Endodermal cell (in vitro differentiated cells): ENCODE results near the gene DARS1. TPM values are rescaled to one million over a fixed set of nuclear protein-coding genes. Genes with fewer than 3 reads are reported as not detected.
A peak's percentile ranks its signal among the peaks of the same experiment; 100 is the strongest.

ENCODE experiments used
- DNase-seq: peaks from one replicate; pipeline ENCODE4 v3.0.0-alpha.2; 2017
- H3K27ac ChIP-seq: 2 replicates; pipeline ENCODE4 v1.5.1; 2013; ENCODE audit warnings: mild to moderate bottlenecking, low read depth, low read length, moderate library complexity
- H3K27me3 ChIP-seq: 2 replicates; pipeline ENCODE4 v1.6.1; 2013; ENCODE audit warnings: mild to moderate bottlenecking, low read length, moderate library complexity; ENCODE audit not compliant: insufficient read depth, control insufficient read depth, poor library complexity, severe bottlenecking
- H3K36me3 ChIP-seq: 2 replicates; pipeline ENCODE4 v1.7.0; 2013; ENCODE audit warnings: mild to moderate bottlenecking, low read length, moderate library complexity; ENCODE audit not compliant: control insufficient read depth, insufficient read depth
- H3K4me1 ChIP-seq: one replicate; pipeline ENCODE4 v1.7.0; 2013; ENCODE audit warnings: low read length; ENCODE audit not compliant: control insufficient read depth, insufficient read depth
- H3K4me3 ChIP-seq: 2 replicates; pipeline ENCODE4 v1.5.1; 2013; ENCODE audit warnings: mild to moderate bottlenecking, low read length, moderate library complexity
- H3K9ac ChIP-seq: 2 replicates; pipeline ENCODE4 v1.6.1; 2013; ENCODE audit warnings: mild to moderate bottlenecking, low read length, moderate library complexity; ENCODE audit not compliant: poor library complexity, severe bottlenecking; ENCODE audit errors: extremely low read depth
- H3K9me3 ChIP-seq: 2 replicates; pipeline ENCODE4 v1.6.1; 2013; ENCODE audit warnings: mild to moderate bottlenecking, low read length, moderate library complexity; ENCODE audit not compliant: control insufficient read depth
- H3K27ac Mint-ChIP-seq: 2 replicates; pipeline ENCODE4 v1.8.0; 2020; ENCODE audit warnings: mixed read lengths
- H3K27me3 Mint-ChIP-seq: 2 replicates; pipeline ENCODE4 v1.8.0; 2021; ENCODE audit warnings: mild to moderate bottlenecking, mixed read lengths; ENCODE audit not compliant: insufficient read depth
- H3K36me3 Mint-ChIP-seq: 2 replicates; pipeline ENCODE4 v1.8.0; 2020; ENCODE audit warnings: low read depth, mixed read lengths
- H3K4me1 Mint-ChIP-seq: 2 replicates; pipeline ENCODE4 v1.8.0; 2020; ENCODE audit warnings: mixed read lengths
- H3K4me3 Mint-ChIP-seq: 2 replicates; pipeline ENCODE4 v1.8.0; 2020; ENCODE audit warnings: mild to moderate bottlenecking, moderate library complexity, mixed read lengths
- H3K9me3 Mint-ChIP-seq: 2 replicates; pipeline ENCODE4 v1.8.0; 2020; ENCODE audit warnings: mild to moderate bottlenecking, mixed read lengths
- CTCF ChIP-seq: fragments of 200-600 bp; sonication (generic); conservative IDR thresholded peaks from 2 replicates; pipeline ENCODE4 v1.5.0; 2021; ENCODE audit warnings: antibody characterized with exemption, mild to moderate bottlenecking
- WGBS, 2 experiments: methylation state at CpG; one replicate each; pipeline versions ENCODE4 v1.1.5 to v1.1.7; 2013; ENCODE audit warnings: missing lambda C conversion rate in 2 of 2, mixed read lengths in 1 of 2; ENCODE audit not compliant: insufficient coverage in 1 of 2, insufficient read length in 1 of 2; 5-methylcytosine and 5-hydroxymethylcytosine counted together
- total RNA-seq, 2 donors: library from RNA; stranded (reverse); fragmentation: NEBNext Ultra II Directional in 1 of 2; extraction: Animal tissue kit (Norgen Biotek cat#: 25700) in 1 of 2; gene quantifications; 2 replicates in 1 of 2; 3 replicates in 1 of 2; pipeline ENCODE4 v1.2.1, GENCODE V29; 2021

The DARS1 gene
- total RNA-seq, 2 donors from 2014 or later = 70.5 to 75.9 TPM

GRCh38 chr2:136021406-136021805 is 36.0 kb upstream of the DARS1 start:
- H3K4me1 ChIP-seq = peaks cover 4% of the 10 kb centered on the region
- no peak for DNase-seq
- Mint-ChIP-seq H3K27ac (no peak overlapping the region), H3K27me3 (peaks cover 4% of the 10 kb centered on the region), H3K9me3 (no peaks in the 10 kb centered on the region), H3K4me1 (peaks cover 23% of the 10 kb centered on the region), H3K36me3 (no peaks in the 10 kb centered on the region), H3K4me3 (no peak overlapping the region)
- H3K9ac ChIP-seq = no peak overlapping the region
- H3K27ac ChIP-seq = peak overlapping the region; percentile 78
- 77 to 90% methylated on average over 2 of the region's 2 CpGs for WGBS, 2 experiments
- no peak overlapping the region for H3K4me3 ChIP-seq
- H3K36me3 ChIP-seq = no peaks in the 10 kb centered on the region
- H3K27me3 ChIP-seq = no peaks in the 10 kb centered on the region
- no peak for TF ChIP-seq CTCF
- no peaks in the 10 kb centered on the region for H3K9me3 ChIP-seq

DNA sequence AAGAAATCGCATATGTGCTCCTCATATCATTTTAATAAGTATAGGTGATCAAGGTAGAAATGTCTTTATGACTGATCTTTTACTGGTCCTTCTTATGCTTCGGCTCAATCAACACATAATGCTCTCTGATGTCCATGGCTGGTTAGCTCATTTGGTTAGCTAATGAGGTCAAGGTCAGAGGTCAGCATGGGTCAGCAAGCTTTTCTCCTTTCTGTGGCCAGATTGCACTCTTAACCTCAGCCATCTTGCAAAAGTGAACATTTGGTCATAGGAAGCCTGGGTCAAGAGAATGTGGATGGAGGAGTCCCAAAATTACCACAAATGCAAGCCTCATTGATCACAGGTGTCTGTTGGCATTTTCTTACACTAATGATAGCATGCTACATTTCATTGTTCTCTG is 35.4 kb upstream of the DARS1 start:
- Histone ChIP-seq H3K36me3 (no peaks in the 10 kb centered on the region), H3K27ac (peak overlapping the region; percentile 78), H3K4me3 (no peak overlapping the region), H3K9me3 (no peaks in the 10 kb centered on the region), H3K27me3 (no peaks in the 10 kb centered on the region), H3K4me1 (peaks cover 4% of the 10 kb centered on the region), H3K9ac (no peak overlapping the region)
- Mint-ChIP-seq H3K9me3 (no peaks in the 10 kb centered on the region), H3K27ac (no peak overlapping the region), H3K4me3 (no peak overlapping the region), H3K27me3 (peaks cover under 1% of the 10 kb centered on the region), H3K36me3 (no peaks in the 10 kb centered on the region), H3K4me1 (peaks cover 22% of the 10 kb centered on the region)
- no peak for TF ChIP-seq CTCF
- no peak for DNase-seq
- WGBS, 2 experiments = 81 to 90% methylated on average over 2 of the region's 2 CpGs

DNA sequence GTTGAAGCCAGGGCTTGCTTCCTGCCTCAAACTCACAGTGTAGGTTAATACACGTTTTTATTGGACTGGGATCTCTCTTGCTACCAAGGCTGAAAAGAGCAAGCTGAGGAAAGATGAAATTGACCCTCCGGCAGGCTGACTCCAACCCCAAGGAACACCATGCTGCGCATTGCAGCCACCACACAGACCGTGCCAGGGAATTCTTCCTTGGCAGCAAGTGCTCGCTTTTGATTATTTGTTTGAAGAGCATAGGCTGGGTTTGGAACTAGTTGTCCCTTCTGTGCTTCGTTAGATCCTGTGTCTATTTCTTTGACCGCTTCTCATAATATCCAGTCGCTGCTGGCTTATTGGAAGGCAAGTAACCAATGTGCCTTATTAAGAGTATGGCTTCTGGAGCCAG is 34.4 kb upstream of the DARS1 start:
- Mint-ChIP-seq H3K4me3 (no peak overlapping the region), H3K4me1 (peaks cover 12% of the 10 kb centered on the region), H3K27ac (no peak overlapping the region), H3K9me3 (no peaks in the 10 kb centered on the region), H3K27me3 (no peaks in the 10 kb centered on the region), H3K36me3 (no peaks in the 10 kb centered on the region)
- Histone ChIP-seq H3K36me3 (no peaks in the 10 kb centered on the region), H3K27ac (peak overlapping the region; percentile 36), H3K9ac (no peak overlapping the region), H3K9me3 (no peaks in the 10 kb centered on the region), H3K4me3 (no peak overlapping the region), H3K4me1 (peaks cover 4% of the 10 kb centered on the region), H3K27me3 (no peaks in the 10 kb centered on the region)
- no peak for DNase-seq
- 85 to 91% methylated on average over 4 to 8 of the region's 8 CpGs for WGBS, 2 experiments
- TF ChIP-seq CTCF = no peak
